ENCODE measurements around the gene TCOF1. TPM values are rescaled to one million over a fixed set of nuclear protein-coding genes. Genes with fewer than 3 reads are reported as not detected.
"Not testable (repeated sequence)": the region's sequence is repeated elsewhere in the genome, so short reads cannot be mapped to it uniquely, and the experiment has no call there.

TCOF1 gene
- total RNA-seq, 1 donor from 2014 or later, result 19.3 TPM

- H3K4me1 ChIP-seq, result peaks cover 65% of the 10 kb centered on the region
- DNase-seq, result peak; percentile 53
Observed at GRCh38 chr5:150411245-150411979, 53.9 kb downstream of the TCOF1 start.

GRCh38 chr5:150412319-150413175 lies 55.0 kb downstream of the TCOF1 start, which contains the start of gene CD74:
Gene CD74, minus strand, starts transcription at chr5:150412910. Its CDS starts 161 bp downstream, at chr5:150412749.
- H3K36me3 ChIP-seq, result no peaks in the 10 kb centered on the region
- H3K9me3 ChIP-seq (replicated peaks), result no peaks in the 10 kb centered on the region
- no peaks in the 10 kb centered on the region for H3K27me3 ChIP-seq (ENCODE audit: low read depth)
- H3K4me1 ChIP-seq, result peaks cover 57% of the 10 kb centered on the region
- intact Hi-C loops (cut with micrococcal nuclease), result no loop called here
- peak within 1 kb of the TSS; percentile 89 for H3K27ac ChIP-seq (replicated peaks)
- H3K4me3 ChIP-seq, result peak within 1 kb of the TSS; percentile 68
- DNase-seq, result peak; percentile 82
- TF ChIP-seq, protein P1, sequence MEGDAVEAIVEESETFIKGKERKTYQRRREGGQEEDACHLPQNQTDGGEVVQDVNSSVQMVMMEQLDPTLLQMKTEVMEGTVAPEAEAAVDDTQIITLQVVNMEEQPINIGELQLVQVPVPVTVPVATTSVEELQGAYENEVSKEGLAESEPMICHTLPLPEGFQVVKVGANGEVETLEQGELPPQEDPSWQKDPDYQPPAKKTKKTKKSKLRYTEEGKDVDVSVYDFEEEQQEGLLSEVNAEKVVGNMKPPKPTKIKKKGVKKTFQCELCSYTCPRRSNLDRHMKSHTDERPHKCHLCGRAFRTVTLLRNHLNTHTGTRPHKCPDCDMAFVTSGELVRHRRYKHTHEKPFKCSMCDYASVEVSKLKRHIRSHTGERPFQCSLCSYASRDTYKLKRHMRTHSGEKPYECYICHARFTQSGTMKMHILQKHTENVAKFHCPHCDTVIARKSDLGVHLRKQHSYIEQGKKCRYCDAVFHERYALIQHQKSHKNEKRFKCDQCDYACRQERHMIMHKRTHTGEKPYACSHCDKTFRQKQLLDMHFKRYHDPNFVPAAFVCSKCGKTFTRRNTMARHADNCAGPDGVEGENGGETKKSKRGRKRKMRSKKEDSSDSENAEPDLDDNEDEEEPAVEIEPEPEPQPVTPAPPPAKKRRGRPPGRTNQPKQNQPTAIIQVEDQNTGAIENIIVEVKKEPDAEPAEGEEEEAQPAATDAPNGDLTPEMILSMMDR (IDR thresholded peaks at IDR 0.05; ENCODE audit: borderline replicate concordance), result no peak

More at GRCh38 chr5:150411245-150411979, 53.9 kb downstream of the TCOF1 start:
- intact Hi-C loops (cut with micrococcal nuclease), result no loop called here
- Histone ChIP-seq H3K4me3 (peak overlapping the region; percentile 68), H3K36me3 (no peaks in the 10 kb centered on the region), H3K27me3 (ENCODE audit: low read depth) (no peaks in the 10 kb centered on the region), H3K9me3 (replicated peaks) (no peaks in the 10 kb centered on the region), H3K27ac (replicated peaks) (peak overlapping the region; percentile 89)
- TF ChIP-seq, protein P1 (IDR thresholded peaks at IDR 0.05; ENCODE audit: borderline replicate concordance), result no peak

- no peak for DNase-seq
- H3K4me1 ChIP-seq, result peaks cover 49% of the 10 kb centered on the region
- peak overlapping the region; percentile 89 for H3K27ac ChIP-seq (replicated peaks)
- H3K27me3 ChIP-seq (ENCODE audit: low read depth), result no peaks in the 10 kb centered on the region
- H3K9me3 ChIP-seq (replicated peaks), result no peaks in the 10 kb centered on the region
- TF ChIP-seq, protein P1 (IDR thresholded peaks at IDR 0.05; ENCODE audit: borderline replicate concordance), result no peak
- intact Hi-C loops (cut with micrococcal nuclease), result no loop called here
- peak overlapping the region; percentile 68 for H3K4me3 ChIP-seq
- H3K36me3 ChIP-seq, result no peaks in the 10 kb centered on the region
Observed at GRCh38 chr5:150413176-150413901, 55.8 kb downstream of the TCOF1 start.

GRCh38 chr5:150413902-150414790 lies 56.6 kb downstream of the TCOF1 start:
- H3K4me3 ChIP-seq; H3K27me3 ChIP-seq (ENCODE audit: low read depth); DNase-seq; intact Hi-C loops (cut with micrococcal nuclease); H3K36me3 ChIP-seq; H3K9me3 ChIP-seq (replicated peaks): not testable (repeated sequence)
- H3K27ac ChIP-seq (replicated peaks), result peak overlapping the region; percentile 89
- peaks cover 41% of the 10 kb centered on the region for H3K4me1 ChIP-seq

DNA sequence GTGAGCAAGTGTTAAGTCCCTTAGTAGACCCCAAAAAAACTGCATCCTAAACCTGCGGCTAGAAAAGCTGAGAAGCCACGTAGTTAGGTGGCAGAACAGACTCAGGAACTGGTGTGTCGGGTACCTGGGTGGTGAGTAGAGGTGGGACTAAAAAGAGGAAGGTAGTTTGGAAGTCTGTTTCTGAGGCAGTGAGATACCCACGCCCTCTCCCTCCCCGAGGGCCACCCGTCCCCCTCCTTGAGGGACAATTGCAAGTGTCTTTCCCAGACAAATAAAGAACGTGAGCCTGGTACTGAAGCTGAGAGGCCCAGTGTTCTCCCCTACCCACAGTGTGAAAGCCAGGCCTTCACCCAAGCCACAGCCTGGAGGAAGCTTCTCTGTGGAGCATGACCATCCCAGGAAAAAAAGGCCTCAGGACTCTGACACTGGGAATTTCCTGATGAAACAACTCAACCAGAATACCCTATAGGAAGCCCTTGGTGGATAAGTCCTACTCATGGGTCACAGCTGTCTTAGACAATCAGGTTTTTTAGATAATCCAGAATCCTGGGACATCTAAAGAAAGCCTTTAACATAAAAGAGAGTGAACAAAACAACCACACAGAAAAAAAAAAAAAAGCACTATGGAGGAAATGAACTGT lies 62.3 kb downstream of the TCOF1 start:
- intact Hi-C loops (cut with micrococcal nuclease), result no loop called here
- DNase-seq, result no peak

More for the DNA sequence above, 62.3 kb downstream of the TCOF1 start:
- Histone ChIP-seq H3K4me1 (no peaks in the 10 kb centered on the region), H3K27me3 (ENCODE audit: low read depth) (no peaks in the 10 kb centered on the region), H3K27ac (replicated peaks) (no peak overlapping the region), H3K4me3 (no peak overlapping the region), H3K9me3 (replicated peaks) (no peaks in the 10 kb centered on the region), H3K36me3 (no peaks in the 10 kb centered on the region)
- TF ChIP-seq, protein P1 (IDR thresholded peaks at IDR 0.05; ENCODE audit: borderline replicate concordance), result no peak

Data from left ventricle myocardium inferior (tissue), 1 donor.